Hepatocyte (in vitro differentiated cells): Measurements from ENCODE around the gene GPR21. TPM values are rescaled to one million over a fixed set of nuclear protein-coding genes. Genes with fewer than 3 reads are reported as not detected.

Experiments used
- DNase-seq: peaks from one replicate; pipeline ENCODE4 v3.0.0-alpha.2; 2016; ENCODE audit warnings: low spot score
- H2AFZ ChIP-seq: fragments of 200-600 bp; sonication (generic); 2 replicates; pipeline ENCODE4 v1.6.0; 2016; ENCODE audit warnings: antibody characterized with exemption, mild to moderate bottlenecking
- H3K27ac ChIP-seq: fragments of 200-600 bp; sonication (generic); 2 replicates; pipeline ENCODE4 v1.5.1; 2016; ENCODE audit warnings: mild to moderate bottlenecking
- H3K27me3 ChIP-seq: fragments of 200-600 bp; sonication (generic); 2 replicates; pipeline ENCODE4 v1.6.1; 2016
- H3K36me3 ChIP-seq: fragments of 200-600 bp; sonication (generic); replicated peaks from 2 replicates; pipeline ENCODE4 v1.5.1; 2016; ENCODE audit warnings: low read depth; ENCODE audit not compliant: insufficient read depth
- H3K4me1 ChIP-seq: fragments of 200-600 bp; sonication (generic); 2 replicates; pipeline ENCODE4 v1.5.1; 2016; ENCODE audit warnings: mild to moderate bottlenecking, moderate library complexity; ENCODE audit not compliant: insufficient read depth
- H3K4me2 ChIP-seq: fragments of 200-600 bp; sonication (generic); 2 replicates; pipeline ENCODE4 v1.6.0; 2016
- H3K4me3 ChIP-seq: fragments of 200-600 bp; sonication (generic); 2 replicates; pipeline ENCODE4 v1.5.1; 2016; ENCODE audit warnings: mild to moderate bottlenecking
- H3K79me2 ChIP-seq: fragments of 200-600 bp; sonication (generic); 2 replicates; pipeline ENCODE4 v1.6.0; 2017; ENCODE audit warnings: mild to moderate bottlenecking
- H3K9me2 ChIP-seq: fragments of 200-600 bp; sonication (generic); replicated peaks from 2 replicates; pipeline ENCODE4 v1.6.0; 2017; ENCODE audit warnings: mild to moderate bottlenecking; ENCODE audit not compliant: insufficient read depth
- H3K9me3 ChIP-seq: fragments of 200-600 bp; sonication (generic); 2 replicates; pipeline ENCODE4 v1.5.1; 2016; ENCODE audit warnings: low read depth, mild to moderate bottlenecking
- H4K20me1 ChIP-seq: fragments of 200-600 bp; sonication (generic); 2 replicates; pipeline ENCODE4 v1.6.0; 2016; ENCODE audit warnings: mild to moderate bottlenecking; ENCODE audit not compliant: insufficient read depth, poor library complexity, severe bottlenecking
- CTCF ChIP-seq: fragments of 200-600 bp; sonication (generic); IDR thresholded peaks from 2 replicates; pipeline ENCODE4 v1.5.1; 2016; ENCODE audit warnings: antibody characterized with exemption, mild to moderate bottlenecking; ENCODE audit not compliant: poor library complexity
- EZH2 ChIP-seq: fragments of 200-600 bp; sonication (generic); IDR thresholded peaks from 2 replicates; pipeline ENCODE4 v1.6.1; 2016; ENCODE audit warnings: antibody characterized with exemption, mild to moderate bottlenecking, borderline replicate concordance
- EZH2phosphoT487 ChIP-seq: fragments of 200-600 bp; sonication (generic); IDR thresholded peaks from one replicate; pipeline ENCODE4 v1.6.1; 2018; ENCODE audit warnings: antibody characterized with exemption, mild to moderate bottlenecking, low read depth, moderate library complexity; ENCODE audit not compliant: unreplicated experiment, severe bottlenecking
- WGBS: methylation state at CpG from one replicate; pipeline ENCODE4 v1.1.6; 2016; ENCODE audit warnings: low lambda C conversion rate; ENCODE audit errors: missing lambda C conversion rate; 5-methylcytosine and 5-hydroxymethylcytosine counted together
- polyA plus RNA-seq: library from polyadenylated mRNA; unstranded; fragments of >200 nt; fragmentation: Nextera tagmentation; extraction: Ambion mirVana; gene quantifications from 2 replicates; pipeline ENCODE4 v1.2.1, GENCODE V29; 2016
- total RNA-seq: library from RNA; depleted of rRNA; stranded (reverse); fragments of >200 nt; gene quantifications from 2 replicates; pipeline ENCODE4 v1.2.3, GENCODE V29; 2014

The GPR21 gene
- total and polyA plus RNA-seq, 2 experiments from 2014 or later: 0.50 to 0.75 TPM

- no peaks in the 10 kb centered on the region for H3K4me1 ChIP-seq
- no peaks in the 10 kb centered on the region for H3K27me3 ChIP-seq
- TF ChIP-seq EZH2phosphoT487 (no peak), CTCF (no peak), EZH2 (no peak)
- no peak overlapping the region for H3K27ac ChIP-seq
- H3K79me2 ChIP-seq: no peaks in the 10 kb centered on the region
- no peak overlapping the region for H3K4me3 ChIP-seq
- H3K9me2 ChIP-seq: no peaks in the 10 kb centered on the region
- no peaks in the 10 kb centered on the region for H3K9me3 ChIP-seq
- no peak overlapping the region for H3K4me2 ChIP-seq
- DNase-seq: no peak
- 64% methylated on average over 5 of the region's 5 CpGs for WGBS
- no peaks in the 10 kb centered on the region for H3K36me3 ChIP-seq
- H4K20me1 ChIP-seq: no peaks in the 10 kb centered on the region
- H2AFZ ChIP-seq: no peak overlapping the region
Measured at GRCh38 chr9:122998448-122998847, 35.0 kb upstream of the GPR21 start.

- Histone ChIP-seq H3K4me2 (no peak overlapping the region), H3K79me2 (no peaks in the 10 kb centered on the region), H3K27ac (no peak overlapping the region), H4K20me1 (no peaks in the 10 kb centered on the region), H3K27me3 (no peaks in the 10 kb centered on the region), H3K4me1 (no peaks in the 10 kb centered on the region), H3K9me3 (no peaks in the 10 kb centered on the region), H3K4me3 (no peak overlapping the region), H2AFZ (no peak overlapping the region), H3K9me2 (no peaks in the 10 kb centered on the region), H3K36me3 (no peaks in the 10 kb centered on the region)
- 95% methylated on average over 1 of the region's 1 CpG for WGBS
- no peak for TF ChIP-seq EZH2
- no peak for TF ChIP-seq EZH2phosphoT487
- TF ChIP-seq CTCF: no peak
- DNase-seq: no peak
Measured at GRCh38 chr9:123000371-123001068, 32.9 kb upstream of the GPR21 start.

GRCh38 chr9:123002754-123003153, 30.7 kb upstream of the GPR21 start:
- no peak for DNase-seq
- no peaks in the 10 kb centered on the region for H3K9me3 ChIP-seq
- WGBS: 59% methylated on average over 5 of the region's 5 CpGs
- no peaks in the 10 kb centered on the region for H4K20me1 ChIP-seq
- no peaks in the 10 kb centered on the region for H3K4me1 ChIP-seq
- no peaks in the 10 kb centered on the region for H3K9me2 ChIP-seq
- no peak for TF ChIP-seq EZH2phosphoT487
- H3K27ac ChIP-seq: peak overlapping the region; percentile 1
- H3K4me3 ChIP-seq: no peak overlapping the region
- no peaks in the 10 kb centered on the region for H3K36me3 ChIP-seq
- H3K4me2 ChIP-seq: no peak overlapping the region
- H2AFZ ChIP-seq: no peak overlapping the region
- H3K27me3 ChIP-seq: no peaks in the 10 kb centered on the region
- no peaks in the 10 kb centered on the region for H3K79me2 ChIP-seq

- peak overlapping the region; percentile 1 for H3K27ac ChIP-seq
- 96% methylated on average over 2 of the region's 2 CpGs for WGBS
- no peak overlapping the region for H3K4me2 ChIP-seq
Measured at GRCh38 chr9:123003466-123003865, 30.0 kb upstream of the GPR21 start.

More at GRCh38 chr9:123003466-123003865, 30.0 kb upstream of the GPR21 start:
- H4K20me1 ChIP-seq: no peaks in the 10 kb centered on the region
- H3K36me3 ChIP-seq: no peaks in the 10 kb centered on the region
- no peaks in the 10 kb centered on the region for H3K79me2 ChIP-seq
- H3K9me2 ChIP-seq: no peaks in the 10 kb centered on the region
- H3K4me3 ChIP-seq: no peak overlapping the region
- no peaks in the 10 kb centered on the region for H3K4me1 ChIP-seq
- no peak overlapping the region for H2AFZ ChIP-seq
- no peaks in the 10 kb centered on the region for H3K27me3 ChIP-seq
- no peak for TF ChIP-seq EZH2
- no peak for TF ChIP-seq CTCF
- no peak for TF ChIP-seq EZH2phosphoT487
- no peaks in the 10 kb centered on the region for H3K9me3 ChIP-seq
- DNase-seq: no peak
